ENCODE results near the gene RNASE7.

The RNASE7 gene

DNA sequence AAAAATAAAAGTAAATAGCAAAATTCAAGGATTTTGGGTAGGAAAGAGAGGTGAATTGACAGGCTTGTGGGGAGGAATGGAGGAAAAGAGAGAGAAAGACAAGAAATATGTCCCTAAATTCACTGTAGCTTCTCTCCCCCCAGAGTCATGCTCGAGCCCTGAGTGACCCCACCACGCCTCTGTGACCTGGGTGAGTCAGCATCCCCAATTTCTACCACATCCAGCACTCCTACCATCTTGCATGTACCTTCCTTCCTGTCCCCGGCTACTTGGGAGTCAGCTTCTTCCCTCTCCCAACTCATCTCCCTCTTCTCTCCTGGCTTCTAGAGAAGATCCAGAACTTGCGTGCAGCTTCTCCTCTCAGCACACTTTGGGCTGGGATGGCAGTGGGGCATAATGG is 46.5 kb downstream of the RNASE7 start:
- no peak for DNase-seq

DNA sequence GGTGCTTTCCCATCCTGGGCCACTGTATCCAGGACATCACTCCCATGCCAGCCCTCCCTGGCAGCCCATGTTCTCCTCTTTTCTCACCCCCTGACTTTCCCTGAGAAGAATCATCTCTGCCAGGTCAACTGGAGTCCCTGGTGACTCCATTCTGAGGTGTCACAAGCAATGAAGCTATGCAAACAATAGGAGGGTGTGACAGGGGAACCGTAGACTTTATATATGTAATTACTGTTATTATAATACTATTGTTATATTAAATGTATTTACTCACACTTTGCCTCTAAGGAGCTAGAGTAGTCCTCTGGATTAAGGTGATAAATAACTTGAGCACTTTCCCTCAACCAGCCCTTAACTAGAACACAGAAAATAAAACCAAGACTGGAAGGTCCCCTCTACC is 47.1 kb downstream of the RNASE7 start:
- DNase-seq, result no peak

GRCh38 chr14:21089877-21090193 is 47.7 kb downstream of the RNASE7 start:
- no peak for DNase-seq

- DNase-seq, result no peak
Observed at GRCh38 chr14:21090194-21090939, 48.2 kb downstream of the RNASE7 start.

DNA sequence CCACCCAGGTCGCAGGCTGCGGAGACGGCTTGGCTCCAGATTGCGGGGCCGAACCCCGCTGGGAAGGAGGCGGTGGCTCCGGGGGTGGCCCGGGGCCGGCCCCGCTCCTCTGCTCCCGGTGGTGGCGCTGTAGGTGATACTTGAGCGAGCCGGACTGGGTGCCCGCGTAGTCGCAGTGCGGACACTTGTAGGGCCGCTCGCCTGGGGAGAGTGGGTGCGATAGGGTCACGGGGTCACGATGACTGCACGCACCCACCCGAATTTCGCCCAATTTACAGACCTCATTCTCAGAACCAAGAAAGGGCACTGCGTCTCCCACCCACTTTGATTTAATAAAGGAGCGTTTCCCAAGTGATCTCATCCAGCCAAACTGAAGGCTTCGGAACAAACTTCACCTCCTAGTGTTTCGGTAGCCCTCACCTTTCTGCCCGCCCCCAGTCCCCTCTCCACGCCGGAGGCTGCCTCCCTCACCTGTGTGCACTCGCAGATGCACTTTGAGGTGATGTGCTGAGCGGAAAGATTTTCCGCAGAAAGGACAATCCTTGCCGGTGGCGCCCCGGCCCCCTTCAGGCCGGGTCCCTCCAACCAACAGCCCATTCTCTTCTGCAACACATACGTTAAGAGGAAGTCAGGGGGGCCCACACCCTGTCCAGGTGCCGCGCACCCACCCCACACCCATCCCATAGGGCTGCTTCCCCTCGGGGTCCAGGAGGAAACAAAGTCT is 48.9 kb downstream of the RNASE7 start:
- no peak for DNase-seq

GRCh38 chr14:21091821-21092272 is 49.7 kb downstream of the RNASE7 start:
- peak; percentile 12 for DNase-seq

GRCh38 chr14:21092273-21093011 is 50.3 kb downstream of the RNASE7 start:
- DNase-seq, result peak; percentile 74

- no peak for DNase-seq
Observed at GRCh38 chr14:21093018-21093417, 50.9 kb downstream of the RNASE7 start.

All from right kidney (tissue), 1 donor.